Stimulated activated CD8-positive, alpha-beta memory T cell treated with anti-CD3 and anti-CD28 coated beads, Interleukin-12 subunit alpha, Interleukin-12 subunit beta, amount 100 ng/mL, for 1 hour (primary cell): ENCODE measurements around the gene CYP11A1.

ENCODE experiments used
- DNase-seq: peaks from one replicate; pipeline ENCODE4 v3.0.0-alpha.2; 2020; ENCODE audit warnings: low read depth

The CYP11A1 gene

DNA sequence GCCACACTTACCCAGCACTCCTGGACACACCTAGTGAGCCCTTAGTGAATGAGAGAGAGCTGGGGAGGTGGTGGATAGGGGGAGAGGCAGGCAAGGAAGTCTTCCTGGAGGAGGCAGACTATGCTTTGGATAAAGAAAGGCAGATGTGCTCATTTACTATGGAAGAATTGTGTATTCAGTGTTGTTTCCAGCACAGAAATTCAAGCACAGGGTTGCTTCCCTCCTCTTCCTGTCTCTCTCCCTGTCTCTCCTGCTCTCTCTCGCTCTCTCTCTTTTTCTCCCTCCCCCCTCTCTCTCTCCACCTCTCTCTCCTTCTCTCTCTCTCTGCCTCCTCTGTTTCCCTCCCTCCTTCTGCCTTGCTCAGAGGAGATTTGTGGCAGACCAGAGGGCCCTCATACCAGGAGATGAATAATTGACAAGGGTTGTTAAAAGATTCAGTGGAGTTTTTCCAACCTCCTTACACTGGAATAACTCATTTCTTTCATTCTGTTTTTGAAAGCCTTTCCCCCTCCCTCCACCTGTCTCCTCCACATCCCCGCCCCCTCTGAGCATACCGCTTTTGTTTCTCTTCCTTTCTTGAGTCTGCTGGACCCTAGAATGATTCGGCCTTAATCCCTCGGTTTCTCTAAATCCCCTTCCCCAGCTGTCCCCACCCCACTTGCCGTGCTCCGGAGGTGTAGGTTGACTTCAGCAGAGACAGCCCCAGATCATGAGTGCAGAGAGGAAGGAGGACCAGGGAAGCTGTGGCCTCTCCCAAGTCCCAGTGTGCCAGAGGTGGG is 65.7 kb downstream of the CYP11A1 start:
- no peak for DNase-seq

GRCh38 chr15:74300057-74300795 is 67.2 kb downstream of the CYP11A1 start:
- DNase-seq, result no peak

DNA sequence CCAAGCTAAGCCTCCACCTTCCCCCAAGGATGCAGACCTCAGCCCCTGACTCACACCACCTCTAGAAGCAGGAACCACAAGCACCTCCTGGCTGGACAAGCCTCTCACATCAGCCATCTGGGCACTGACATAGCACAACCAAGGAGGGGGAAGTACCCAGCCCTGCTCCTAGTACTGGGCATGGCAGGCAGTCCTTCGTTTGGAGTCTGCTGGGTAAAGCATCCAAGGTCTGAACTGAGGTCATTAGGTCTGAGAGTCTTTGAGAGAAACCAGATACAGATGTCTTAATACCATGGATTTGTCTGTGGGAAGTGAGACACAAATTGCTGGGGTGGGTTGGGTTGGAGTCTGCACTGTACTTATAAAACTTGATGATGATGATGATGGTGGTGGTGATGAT is 69.6 kb downstream of the CYP11A1 start:
- DNase-seq, result no peak

DNA sequence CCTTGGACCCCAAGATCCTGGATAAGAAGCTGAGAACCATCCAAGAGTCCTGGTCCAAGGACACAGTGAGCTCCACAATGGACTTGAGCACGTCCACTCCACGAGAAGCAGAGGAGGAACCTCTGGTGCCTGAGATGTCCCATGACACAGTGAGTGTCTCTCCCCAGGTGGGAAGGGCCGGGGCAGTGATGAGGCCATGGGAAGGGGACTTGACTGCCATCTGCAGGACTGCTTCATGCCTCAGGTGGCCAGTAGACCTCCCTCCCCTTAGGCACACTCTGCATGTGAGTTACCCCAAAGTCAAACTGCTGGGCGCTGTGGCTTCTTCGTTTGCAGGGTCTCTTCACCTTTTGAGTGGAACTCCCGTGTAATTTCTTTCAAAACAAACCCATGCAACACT is 71.6 kb downstream of the CYP11A1 start:
- no peak for DNase-seq

GRCh38 chr15:74294010-74294409 is 73.4 kb downstream of the CYP11A1 start:
- DNase-seq, result no peak

- no peak for DNase-seq
Measured at GRCh38 chr15:74293021-74293810, 74.2 kb downstream of the CYP11A1 start.

DNA sequence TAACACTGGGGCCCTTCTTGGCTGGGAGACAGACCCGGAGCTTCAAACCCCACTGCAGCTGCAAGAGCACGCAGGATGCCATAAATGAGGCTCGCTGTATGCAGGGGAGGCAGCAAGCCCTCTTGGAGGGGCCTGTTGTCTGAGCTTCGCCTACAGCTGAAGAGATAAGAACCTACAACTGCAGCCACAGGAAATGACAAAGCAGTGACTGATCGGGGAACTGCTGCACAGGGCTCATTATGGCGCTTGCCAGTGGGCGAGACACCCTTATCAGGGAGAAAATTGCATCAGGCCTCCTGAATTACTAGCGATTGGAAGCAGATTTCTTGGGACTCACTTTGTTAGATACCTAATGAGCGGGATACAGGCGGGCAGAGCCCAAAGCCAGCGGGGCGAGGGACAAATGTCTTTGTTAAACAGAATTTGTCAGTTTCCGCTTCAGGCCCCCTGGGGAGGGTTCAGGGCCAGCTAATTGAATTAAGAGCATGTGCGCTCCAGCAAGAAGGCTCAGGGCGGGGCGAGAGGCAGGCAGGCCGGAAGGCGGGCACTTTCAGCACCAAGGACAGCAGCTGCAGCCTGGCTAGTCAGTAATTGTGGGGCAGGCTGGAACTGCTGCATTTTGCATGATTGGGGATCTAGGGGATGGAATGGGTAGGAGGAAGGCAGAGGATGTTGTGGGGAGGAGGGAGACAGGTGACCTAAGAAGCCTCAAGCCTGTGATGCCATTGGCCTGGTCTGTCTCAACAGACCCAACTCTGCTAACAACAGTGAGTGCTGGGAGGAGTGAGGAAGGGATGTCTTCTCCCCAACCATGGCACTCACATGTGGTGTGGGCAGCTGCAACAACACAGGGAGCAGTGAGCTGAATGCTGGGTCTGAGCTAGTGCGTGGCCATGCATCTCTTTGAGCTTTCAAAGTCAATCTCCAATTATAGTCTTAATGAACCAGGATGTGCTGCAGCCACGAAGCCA is 76.1 kb downstream of the CYP11A1 start:
- DNase-seq, result peak; percentile 36

DNA sequence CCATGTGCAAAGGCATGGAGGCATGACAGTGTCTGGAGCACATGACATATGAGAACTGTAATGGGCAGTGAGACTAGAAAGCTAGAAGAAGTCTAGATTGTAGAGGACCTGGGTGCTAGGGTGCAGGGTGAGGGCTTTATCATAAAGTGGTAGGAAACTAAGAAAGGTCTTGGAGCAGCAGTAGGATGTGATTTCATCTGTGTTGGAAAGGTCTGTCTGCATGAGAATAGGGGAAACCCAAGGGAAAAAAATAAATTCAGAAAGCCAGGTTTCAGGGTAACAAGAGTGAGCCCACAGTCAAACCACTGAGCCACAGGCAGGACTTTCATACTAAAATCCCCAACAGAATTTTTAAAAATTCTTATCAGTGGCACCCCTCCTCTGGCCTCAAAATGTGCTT is 76.8 kb downstream of the CYP11A1 start:
- no peak for DNase-seq

DNA sequence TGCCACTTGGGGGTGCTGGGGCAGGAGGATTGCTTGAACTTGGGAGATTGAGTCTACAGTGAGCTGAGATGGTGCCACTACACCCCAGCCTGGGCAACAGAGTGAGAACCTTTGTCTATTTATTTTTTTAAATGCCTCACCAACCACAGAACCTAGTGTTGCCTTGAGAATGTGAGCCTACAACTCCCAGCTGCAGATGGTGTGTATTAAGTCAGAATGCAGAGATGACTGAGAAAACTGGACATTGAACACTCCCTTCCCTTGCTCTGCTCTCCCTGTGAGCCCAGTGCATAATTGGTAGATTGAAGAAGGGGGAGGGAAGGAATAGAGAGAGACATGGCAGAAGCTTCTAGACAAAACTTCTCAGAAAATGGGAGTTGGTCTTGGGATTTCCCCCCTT is 77.8 kb downstream of the CYP11A1 start:
- DNase-seq, result no peak
